ENCODE measurements around the gene ADK. TPM values are rescaled to one million over a fixed set of nuclear protein-coding genes. Genes with fewer than 3 reads are reported as not detected.

The ADK gene
- total and polyA plus RNA-seq, 7 experiments from 2014 or later = 20.7 to 43.8 (median 25.3) TPM

DNA sequence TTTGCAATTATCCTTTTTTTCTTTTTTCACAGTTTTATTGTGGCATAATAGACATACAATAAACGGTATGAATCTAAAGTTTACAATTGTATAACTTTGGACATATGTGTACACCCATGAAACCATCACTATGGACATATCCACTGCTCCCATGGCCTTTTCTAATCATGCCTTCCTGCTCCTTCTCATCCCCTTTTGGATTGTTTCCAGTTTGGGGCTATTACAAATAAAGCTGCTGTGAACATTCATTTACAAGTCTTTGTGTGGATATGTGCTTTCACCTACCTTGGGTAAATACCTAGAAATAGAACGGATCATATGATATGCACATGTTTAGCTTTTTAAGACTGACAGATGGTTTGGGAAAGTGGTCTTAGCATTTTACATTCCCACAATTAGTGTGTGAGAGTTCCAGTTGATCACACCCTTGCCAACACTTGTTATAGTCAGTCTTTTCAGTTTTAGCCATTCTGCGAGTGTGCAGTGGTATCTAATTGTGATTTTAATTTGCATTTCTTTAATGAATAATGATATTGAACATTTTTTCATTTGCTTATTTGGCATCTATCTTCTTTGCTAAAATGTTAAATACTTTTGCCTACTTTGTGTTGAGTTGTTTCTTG, 554.4 kb downstream of the ADK start:
- Mint-ChIP-seq H3K27me3 (no peaks in the 10 kb centered on the region), H3K4me1 (peaks cover 0 to 3% (median 0%) of the 10 kb centered on the region in 7 donors), H3K4me3 (no peak overlapping the region), H3K9me3 (no peaks in the 10 kb centered on the region), H3K27ac (peak overlapping the region in 1 of 9 donors; percentile 56), H3K36me3 (peaks cover 0 to 43% (median 30%) of the 10 kb centered on the region in 5 donors)
- ATAC-seq (no peak), DNase-seq (no peak)
- Histone ChIP-seq H3K27ac (ENCODE audit: low read depth, low read length) (no peak overlapping the region), H3K36me3 (ENCODE audit: control insufficient read depth in 2 of 3, insufficient read depth in 3 of 3, low read length in 3 of 3) (no peaks in the 10 kb centered on the region), H3K27me3 (ENCODE audit: control insufficient read depth in 2 of 2, insufficient read depth in 2 of 2, low read length in 2 of 2) (no peaks in the 10 kb centered on the region), H3K4me3 (ENCODE audit: low read length) (no peak overlapping the region), H3K9me3 (ENCODE audit: control insufficient read depth in 2 of 3, low read length in 3 of 3) (no peaks in the 10 kb centered on the region), H3K4me1 (ENCODE audit: control insufficient read depth in 2 of 2, insufficient read depth in 2 of 2, low read length in 2 of 2) (no peaks in the 10 kb centered on the region)
- CTCF ChIA-PET = no interaction called here
- POLR2A ChIA-PET = interaction anchor here (0.9 kb wide), 1 partner anchor 137 kb away, joined by 3 read pairs; no protein-coding TSS in a partner anchor
- intact Hi-C loops (cut with micrococcal nuclease) = no loop called here

DNA sequence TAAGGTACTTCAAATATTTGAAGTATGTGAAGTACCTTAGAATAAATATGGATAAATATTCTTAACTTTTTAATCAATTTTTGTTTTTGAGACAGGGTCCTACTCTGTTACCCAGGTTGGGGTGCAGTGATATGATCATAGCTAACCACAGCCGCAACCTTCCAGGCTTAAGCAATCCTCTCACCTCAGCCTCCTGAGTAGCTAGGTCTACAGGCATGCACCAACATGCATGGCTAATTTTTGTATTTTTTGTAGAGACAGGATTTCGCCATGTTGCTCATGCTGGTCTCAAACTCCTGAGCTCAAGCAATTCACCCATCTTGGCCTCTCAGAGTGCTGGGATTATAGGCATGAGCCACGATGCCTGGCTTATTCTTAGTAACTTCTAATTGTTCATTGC, 555.9 kb downstream of the ADK start:
- ATAC-seq (no peak), DNase-seq (no peak)

DNA sequence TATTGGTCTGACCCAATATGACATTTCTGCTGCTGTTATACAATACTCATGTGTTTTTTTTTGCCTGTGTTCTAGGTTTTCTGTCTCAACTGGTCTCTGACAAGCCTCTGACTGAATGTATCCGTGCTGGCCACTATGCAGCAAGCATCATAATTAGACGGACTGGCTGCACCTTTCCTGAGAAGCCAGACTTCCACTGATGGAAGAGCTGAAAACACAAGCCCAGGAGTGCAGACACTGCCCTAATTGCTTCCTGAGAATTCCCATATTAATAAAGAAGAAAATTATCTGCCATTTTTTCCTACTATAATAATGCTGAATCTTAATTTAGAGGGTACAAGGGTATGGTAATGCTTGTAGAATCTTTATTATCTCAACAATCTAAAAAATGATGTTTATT, 557.2 kb downstream of the ADK start:
- Histone ChIP-seq H3K9me3 (ENCODE audit: control insufficient read depth in 2 of 3, low read length in 3 of 3) (no peaks in the 10 kb centered on the region), H3K27ac (ENCODE audit: low read depth, low read length) (no peak overlapping the region), H3K27me3 (ENCODE audit: control insufficient read depth in 2 of 2, insufficient read depth in 2 of 2, low read length in 2 of 2) (no peaks in the 10 kb centered on the region), H3K4me1 (ENCODE audit: control insufficient read depth in 2 of 2, insufficient read depth in 2 of 2, low read length in 2 of 2) (no peaks in the 10 kb centered on the region), H3K36me3 (ENCODE audit: control insufficient read depth in 2 of 3, insufficient read depth in 3 of 3, low read length in 3 of 3) (no peaks in the 10 kb centered on the region), H3K4me3 (ENCODE audit: low read length) (no peak overlapping the region)
- POLR2A ChIA-PET = no interaction called here
- Mint-ChIP-seq H3K36me3 (peaks cover 4 to 30% (median 24%) of the 10 kb centered on the region in 5 donors), H3K27me3 (no peaks in the 10 kb centered on the region), H3K9me3 (peaks cover 0 to 4% (median 0%) of the 10 kb centered on the region in 11 donors), H3K27ac (no peak overlapping the region), H3K4me1 (no peaks in the 10 kb centered on the region), H3K4me3 (no peak overlapping the region)
- no peak for DNase-seq
- intact Hi-C loops (cut with micrococcal nuclease) = no loop called here
- CTCF ChIA-PET = interaction anchor here (0.6 kb wide), 1 partner anchor 32 kb away, joined by 3 read pairs; no protein-coding TSS in a partner anchor
- ATAC-seq = no peak

More for the DNA sequence above, 555.9 kb downstream of the ADK start:
- Histone ChIP-seq H3K4me1 (ENCODE audit: control insufficient read depth in 2 of 2, insufficient read depth in 2 of 2, low read length in 2 of 2) (no peaks in the 10 kb centered on the region), H3K9me3 (ENCODE audit: control insufficient read depth in 2 of 3, low read length in 3 of 3) (no peaks in the 10 kb centered on the region), H3K27me3 (ENCODE audit: control insufficient read depth in 2 of 2, insufficient read depth in 2 of 2, low read length in 2 of 2) (no peaks in the 10 kb centered on the region), H3K4me3 (ENCODE audit: low read length) (no peak overlapping the region), H3K36me3 (ENCODE audit: control insufficient read depth in 2 of 3, insufficient read depth in 3 of 3, low read length in 3 of 3) (no peaks in the 10 kb centered on the region), H3K27ac (ENCODE audit: low read depth, low read length) (no peak overlapping the region)
- Mint-ChIP-seq H3K4me1 (peaks cover 0 to 3% (median 0%) of the 10 kb centered on the region in 7 donors), H3K27me3 (no peaks in the 10 kb centered on the region), H3K27ac (peak overlapping the region in 1 of 9 donors; percentile 12), H3K36me3 (peaks cover 4 to 38% (median 32%) of the 10 kb centered on the region in 5 donors), H3K9me3 (no peaks in the 10 kb centered on the region), H3K4me3 (no peak overlapping the region)
- intact Hi-C loops (cut with micrococcal nuclease) = no loop called here
- CTCF ChIA-PET = no interaction called here
- POLR2A ChIA-PET = interaction anchor here (0.6 kb wide), 1 partner anchor 626 kb away, joined by 3 read pairs; no protein-coding TSS in a partner anchor

DNA sequence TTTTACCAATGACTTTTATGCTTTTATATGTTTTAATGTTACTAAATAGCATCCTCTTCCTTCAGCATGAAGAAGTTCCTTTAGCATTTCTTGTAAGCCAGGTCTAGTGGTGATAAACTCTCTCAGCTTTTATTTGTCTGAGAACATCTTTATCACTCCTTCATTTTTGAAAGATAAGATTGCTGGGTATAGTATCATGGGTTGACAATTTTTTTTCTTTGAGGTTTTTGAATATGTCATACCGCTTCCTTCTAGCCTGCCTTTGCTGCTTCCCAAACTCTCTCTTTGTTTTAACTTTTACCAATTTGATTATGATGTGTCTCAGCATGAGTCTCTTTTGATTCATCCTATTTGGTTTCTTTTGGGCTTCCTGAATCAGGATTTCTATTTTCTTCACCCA, 567.2 kb downstream of the ADK start:
- POLR2A ChIA-PET = no interaction called here
- Mint-ChIP-seq H3K4me1 (peaks cover 0 to 6% (median 4%) of the 10 kb centered on the region in 7 donors), H3K9me3 (peaks cover 14 to 75% (median 31%) of the 10 kb centered on the region in 11 donors), H3K27ac (peak overlapping the region in 2 of 9 donors; percentile 11 to 41), H3K4me3 (peak overlapping the region in 1 of 10 donors; percentile 25), H3K27me3 (no peaks in the 10 kb centered on the region), H3K36me3 (peaks cover 23 to 52% (median 42%) of the 10 kb centered on the region in 5 donors)
- intact Hi-C loops (cut with micrococcal nuclease) = no loop called here
- Histone ChIP-seq H3K27me3 (ENCODE audit: control insufficient read depth in 2 of 2, insufficient read depth in 2 of 2, low read length in 2 of 2) (no peaks in the 10 kb centered on the region), H3K36me3 (ENCODE audit: control insufficient read depth in 2 of 3, insufficient read depth in 3 of 3, low read length in 3 of 3) (no peaks in the 10 kb centered on the region), H3K9me3 (ENCODE audit: control insufficient read depth in 2 of 3, low read length in 3 of 3) (peaks cover 0 to 15% (median 5%) of the 10 kb centered on the region in 3 experiments), H3K4me1 (ENCODE audit: control insufficient read depth in 2 of 2, insufficient read depth in 2 of 2, low read length in 2 of 2) (no peaks in the 10 kb centered on the region), H3K4me3 (ENCODE audit: low read length) (no peak overlapping the region), H3K27ac (ENCODE audit: low read depth, low read length) (no peak overlapping the region)
- no peak for DNase-seq
- no peak for ATAC-seq
- CTCF ChIA-PET = no interaction called here

DNA sequence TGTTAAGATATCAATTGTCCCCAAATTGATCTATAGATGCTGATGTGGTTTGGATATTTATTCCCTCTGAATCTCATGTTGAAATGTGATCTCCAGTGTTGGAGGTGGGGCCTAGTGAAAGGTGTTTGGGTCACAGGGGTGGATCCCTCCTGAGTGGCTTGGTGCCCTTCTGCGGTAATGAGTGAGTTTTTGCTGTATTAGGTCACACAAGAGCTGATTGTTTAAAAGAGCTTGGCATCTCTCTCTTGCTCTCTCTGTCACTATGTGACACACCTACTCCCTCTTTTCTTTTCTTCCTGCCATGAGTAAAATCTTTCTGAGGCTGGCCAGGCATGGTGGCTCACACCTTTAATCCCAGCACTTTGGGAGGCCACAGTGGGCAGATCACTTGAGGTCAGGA, 577.2 kb downstream of the ADK start:
- Mint-ChIP-seq H3K4me1 (no peaks in the 10 kb centered on the region), H3K36me3 (peaks cover 0 to 17% (median 4%) of the 10 kb centered on the region in 5 donors), H3K27ac (no peak overlapping the region), H3K27me3 (no peaks in the 10 kb centered on the region), H3K9me3 (peaks cover 0 to 20% (median 9%) of the 10 kb centered on the region in 11 donors), H3K4me3 (no peak overlapping the region)
- H3K27me3 ChIP-seq (ENCODE audit: control insufficient read depth in 2 of 2, insufficient read depth in 2 of 2, low read length in 2 of 2) = no peaks in the 10 kb centered on the region
- ChIA-PET CTCF (no interaction called here), POLR2A (no interaction called here)
- intact Hi-C loops (cut with micrococcal nuclease) = no loop called here
- no peaks in the 10 kb centered on the region for H3K4me1 ChIP-seq (ENCODE audit: control insufficient read depth in 2 of 2, insufficient read depth in 2 of 2, low read length in 2 of 2)
- H3K4me3 ChIP-seq (ENCODE audit: low read length) = no peak overlapping the region
- ATAC-seq (no peak), DNase-seq (no peak)
- H3K27ac ChIP-seq (ENCODE audit: low read depth, low read length) = no peak overlapping the region
- H3K36me3 ChIP-seq (ENCODE audit: control insufficient read depth in 2 of 3, insufficient read depth in 3 of 3, low read length in 3 of 3) = no peaks in the 10 kb centered on the region
- no peaks in the 10 kb centered on the region for H3K9me3 ChIP-seq (ENCODE audit: control insufficient read depth in 2 of 3, low read length in 3 of 3)

DNA sequence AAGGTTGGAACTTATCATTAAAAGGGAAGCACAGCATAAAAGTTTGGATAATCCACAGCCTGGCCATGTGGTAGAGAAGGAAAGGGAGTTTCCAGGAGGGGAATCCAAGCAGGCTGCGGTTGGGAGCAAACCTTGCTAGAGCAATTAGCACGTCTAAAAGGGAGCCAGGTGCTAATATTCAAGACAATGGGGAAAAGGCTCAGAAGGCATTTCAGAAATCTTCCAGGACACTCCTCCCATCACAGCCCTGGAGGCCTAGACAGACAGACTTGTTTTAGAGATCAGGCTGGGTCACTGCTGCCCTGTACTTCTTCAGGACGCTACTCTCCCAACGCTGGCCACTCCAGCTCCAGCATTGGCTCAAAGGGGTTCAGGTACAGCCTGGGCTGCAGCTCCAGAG, 579.2 kb downstream of the ADK start:
- no peak overlapping the region for H3K27ac ChIP-seq (ENCODE audit: low read depth, low read length)
- ChIA-PET POLR2A (no interaction called here), CTCF (interaction anchor here (0.6 kb wide), 1 partner anchor 41 kb away, joined by 3 read pairs; no protein-coding TSS in a partner anchor)
- Mint-ChIP-seq H3K36me3 (peaks cover 0 to 12% (median 0%) of the 10 kb centered on the region in 5 donors), H3K27ac (no peak overlapping the region), H3K27me3 (no peaks in the 10 kb centered on the region), H3K4me3 (no peak overlapping the region), H3K9me3 (peaks cover 0 to 14% (median 3%) of the 10 kb centered on the region in 11 donors), H3K4me1 (no peaks in the 10 kb centered on the region)
- ATAC-seq = no peak
- no peak overlapping the region for H3K4me3 ChIP-seq (ENCODE audit: low read length)
- no peaks in the 10 kb centered on the region for H3K27me3 ChIP-seq (ENCODE audit: control insufficient read depth in 2 of 2, insufficient read depth in 2 of 2, low read length in 2 of 2)
- intact Hi-C loops (cut with micrococcal nuclease) = no loop called here
- H3K9me3 ChIP-seq (ENCODE audit: control insufficient read depth in 2 of 3, low read length in 3 of 3) = no peaks in the 10 kb centered on the region
- H3K4me1 ChIP-seq (ENCODE audit: control insufficient read depth in 2 of 2, insufficient read depth in 2 of 2, low read length in 2 of 2) = no peaks in the 10 kb centered on the region
- no peak for DNase-seq
- H3K36me3 ChIP-seq (ENCODE audit: control insufficient read depth in 2 of 3, insufficient read depth in 3 of 3, low read length in 3 of 3) = no peaks in the 10 kb centered on the region

DNA sequence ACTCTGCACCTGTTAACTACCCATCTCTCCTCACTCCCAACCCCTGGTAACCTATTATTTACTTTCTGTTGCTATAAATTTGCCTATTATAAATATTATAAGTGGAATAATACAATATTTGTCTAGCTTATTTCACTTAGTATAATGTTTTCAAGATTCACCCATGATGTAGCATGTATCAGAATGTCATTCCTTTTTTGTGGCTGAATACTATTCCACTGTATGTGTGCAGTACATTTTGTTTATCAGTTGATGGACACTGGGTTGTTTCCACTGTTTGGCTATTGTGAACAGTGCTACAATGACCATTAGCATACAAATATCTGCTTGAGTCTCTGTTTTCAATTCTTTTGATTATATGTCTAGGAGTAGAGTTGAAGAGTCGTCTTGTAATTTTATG, 582.6 kb downstream of the ADK start:
- ChIA-PET CTCF (no interaction called here), POLR2A (no interaction called here)

More for the DNA sequence above, 582.6 kb downstream of the ADK start:
- Mint-ChIP-seq H3K27me3 (no peaks in the 10 kb centered on the region), H3K36me3 (peaks cover 0 to 8% (median 0%) of the 10 kb centered on the region in 5 donors), H3K4me3 (no peak overlapping the region), H3K9me3 (peaks cover 0 to 10% (median 3%) of the 10 kb centered on the region in 11 donors), H3K4me1 (peaks cover 6 to 9% (median 7%) of the 10 kb centered on the region in 7 donors), H3K27ac (no peak overlapping the region)
- no peaks in the 10 kb centered on the region for H3K36me3 ChIP-seq (ENCODE audit: control insufficient read depth in 2 of 3, insufficient read depth in 3 of 3, low read length in 3 of 3)
- ATAC-seq = no peak
- no peak overlapping the region for H3K27ac ChIP-seq (ENCODE audit: low read depth, low read length)
- intact Hi-C loops (cut with micrococcal nuclease) = no loop called here
- H3K9me3 ChIP-seq (ENCODE audit: control insufficient read depth in 2 of 3, low read length in 3 of 3) = no peaks in the 10 kb centered on the region
- H3K4me3 ChIP-seq (ENCODE audit: low read length) = no peak overlapping the region
- no peak for DNase-seq
- no peaks in the 10 kb centered on the region for H3K27me3 ChIP-seq (ENCODE audit: control insufficient read depth in 2 of 2, insufficient read depth in 2 of 2, low read length in 2 of 2)
- peaks cover 0 to 5% of the 10 kb centered on the region in 2 donors for H3K4me1 ChIP-seq (ENCODE audit: control insufficient read depth in 2 of 2, insufficient read depth in 2 of 2, low read length in 2 of 2)
